ENCODE data around the gene TFR2. TPM values are rescaled to one million over a fixed set of nuclear protein-coding genes. Genes with fewer than 3 reads are reported as not detected.

The TFR2 gene
- total RNA-seq, result under 1 TPM in 3 of 10 donors, not detected in 7; 0.20 to 0.57 (median 0.49) TPM
- polyA plus RNA-seq, result under 1 TPM; 0.29 to 0.58 TPM
- long read RNA-seq, donor 1, result 0 reads
- long read RNA-seq, donor 2, result 0 reads
- long read RNA-seq, donor 3, result 0 reads

- Histone ChIP-seq H3K4me3 (no peak within 1 kb of the TSS), H3K36me3 (no peaks in the 10 kb centered on the region), H3K27me3 (peaks cover 0 to 66% (median 40%) of the 10 kb centered on the region in 7 donors), H3K9me3 (no peaks in the 10 kb centered on the region), H3K27ac (no peak within 1 kb of the TSS), H3K4me1 (no peaks in the 10 kb centered on the region)
- 44 to 46% methylated on average over 10 of the region's 10 CpGs for whole genome bisulfite sequencing, 2 donors
- TF ChIP-seq, protein P1, sequence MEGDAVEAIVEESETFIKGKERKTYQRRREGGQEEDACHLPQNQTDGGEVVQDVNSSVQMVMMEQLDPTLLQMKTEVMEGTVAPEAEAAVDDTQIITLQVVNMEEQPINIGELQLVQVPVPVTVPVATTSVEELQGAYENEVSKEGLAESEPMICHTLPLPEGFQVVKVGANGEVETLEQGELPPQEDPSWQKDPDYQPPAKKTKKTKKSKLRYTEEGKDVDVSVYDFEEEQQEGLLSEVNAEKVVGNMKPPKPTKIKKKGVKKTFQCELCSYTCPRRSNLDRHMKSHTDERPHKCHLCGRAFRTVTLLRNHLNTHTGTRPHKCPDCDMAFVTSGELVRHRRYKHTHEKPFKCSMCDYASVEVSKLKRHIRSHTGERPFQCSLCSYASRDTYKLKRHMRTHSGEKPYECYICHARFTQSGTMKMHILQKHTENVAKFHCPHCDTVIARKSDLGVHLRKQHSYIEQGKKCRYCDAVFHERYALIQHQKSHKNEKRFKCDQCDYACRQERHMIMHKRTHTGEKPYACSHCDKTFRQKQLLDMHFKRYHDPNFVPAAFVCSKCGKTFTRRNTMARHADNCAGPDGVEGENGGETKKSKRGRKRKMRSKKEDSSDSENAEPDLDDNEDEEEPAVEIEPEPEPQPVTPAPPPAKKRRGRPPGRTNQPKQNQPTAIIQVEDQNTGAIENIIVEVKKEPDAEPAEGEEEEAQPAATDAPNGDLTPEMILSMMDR (IDR thresholded peaks at IDR 0.05), result no peak
- no peak for ATAC-seq
- intact Hi-C loops (cut with DNase I), result no loop called here
- no peak for DNase-seq
Measured at GRCh38 chr7:100641463-100641859, at the start of gene TFR2. Gene TFR2, minus strand, starts transcription at chr7:100641552. Its CDS starts 43 bp downstream, at chr7:100641509.

- Histone ChIP-seq H3K4me3 (no peak overlapping the region), H3K27ac (no peak overlapping the region), H3K9me3 (no peaks in the 10 kb centered on the region), H3K36me3 (peaks cover 7 to 57% (median 39%) of the 10 kb centered on the region in 9 donors), H3K27me3 (no peaks in the 10 kb centered on the region), H3K4me1 (peaks cover 34 to 59% (median 49%) of the 10 kb centered on the region in 9 donors)
- TF ChIP-seq, protein P1 (IDR thresholded peaks at IDR 0.05), result no peak
- ATAC-seq (no peak), DNase-seq (no peak)
- 80 to 82% methylated on average over 18 of the region's 18 CpGs for WGBS, 2 donors
- intact Hi-C loops (cut with DNase I), result loop anchor here (2.0 to 10.0 kb wide), 15 partner anchors 15 to 225 kb away; partner anchors contain the start of genes MOSPD3 (in 2 of the 10), PCOLCE (in 2 of the 10), SPACDR (in 2 of the 10) and TSC22D4 (in 2 of the 10)
Measured at GRCh38 chr7:100689230-100690135, 48.1 kb upstream of the TFR2 start.

- peak overlapping the region in 1 of 10 donors; percentile 23 for H3K27ac ChIP-seq
- DNase-seq (no peak), ATAC-seq (no peak)
- no peak overlapping the region for H3K4me3 ChIP-seq
- TF ChIP-seq, protein P1 (IDR thresholded peaks at IDR 0.05), result no peak
- H3K9me3 ChIP-seq, result no peaks in the 10 kb centered on the region
- intact Hi-C loops (cut with DNase I), result loop anchor here in 5 of 10 donors (5.0 to 10.0 kb wide), 3 partner anchors 106 to 224 kb away; partner anchors contain the start of genes SPACDR (in 2 of the 5) and TSC22D4 (in 1 of the 5)
- peaks cover 34 to 57% (median 49%) of the 10 kb centered on the region in 9 donors for H3K4me1 ChIP-seq
- H3K36me3 ChIP-seq, result peaks cover 7 to 68% (median 50%) of the 10 kb centered on the region in 9 donors
- H3K27me3 ChIP-seq, result no peaks in the 10 kb centered on the region
- 76 to 84% methylated on average over 16 of the region's 16 CpGs for WGBS, 2 donors
Measured at GRCh38 chr7:100688326-100688860, 47.0 kb upstream of the TFR2 start.

DNA sequence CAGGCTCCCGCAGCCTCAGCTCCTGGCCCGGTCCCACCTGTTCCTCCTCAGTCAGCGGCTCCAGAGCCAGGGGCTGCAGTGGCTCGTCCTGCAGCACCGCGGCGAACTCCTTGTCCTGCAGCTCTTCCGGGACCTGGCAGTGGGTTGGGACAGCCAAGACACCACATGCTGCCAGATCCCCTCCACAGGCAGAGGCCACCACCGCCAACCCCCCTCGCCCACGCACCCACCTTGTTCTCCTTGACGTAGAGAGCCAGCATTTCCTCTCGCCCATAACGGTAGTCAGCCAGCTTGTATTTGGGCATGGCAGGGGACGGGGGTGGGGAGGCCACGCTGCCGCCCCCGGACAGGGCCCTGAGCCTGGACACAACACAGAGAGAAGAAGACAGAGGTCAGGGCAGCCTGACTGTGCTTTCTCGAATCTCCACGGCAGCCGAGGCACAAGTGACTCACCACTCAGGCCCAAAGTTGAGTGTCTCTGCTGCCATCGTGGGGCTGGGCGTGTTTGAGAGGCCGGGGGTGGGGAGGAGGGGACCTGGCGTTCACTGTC, 46.5 kb upstream of the TFR2 start:
- peaks cover 32 to 52% (median 45%) of the 10 kb centered on the region in 9 donors for H3K4me1 ChIP-seq
- intact Hi-C loops (cut with DNase I), result loop anchor here in 5 of 10 donors (5.0 to 10.0 kb wide), 3 partner anchors 106 to 223 kb away; partner anchors contain the start of genes SPACDR (in 2 of the 5) and TSC22D4 (in 1 of the 5)
- no peaks in the 10 kb centered on the region for H3K27me3 ChIP-seq
- H3K27ac ChIP-seq, result peak overlapping the region in 1 of 10 donors; percentile 23
- no peak for DNase-seq
- peaks cover 7 to 74% (median 56%) of the 10 kb centered on the region in 9 donors for H3K36me3 ChIP-seq
- ATAC-seq, result no peak
- no peaks in the 10 kb centered on the region for H3K9me3 ChIP-seq
- H3K4me3 ChIP-seq, result no peak overlapping the region
- TF ChIP-seq, protein P1 (IDR thresholded peaks at IDR 0.05), result no peak
- 78 to 85% methylated on average over 25 of the region's 25 CpGs for WGBS, 2 donors

All from heart right ventricle (tissue), 16 donors.